ENCODE results near the gene INPP5A.

GRCh38 chr10:132780356-132780755 is 242.8 kb downstream of the INPP5A start:
- no peak for TF ChIP-seq CTCF (conservative IDR thresholded peaks at IDR 0.05)
- TF ChIP-seq ZFX (IDR thresholded peaks at IDR 0.05), result no peak
